T-helper 22 cell (primary cell): ENCODE measurements around the gene FAM20C.
"Not testable (repeated sequence)": the region's sequence is repeated elsewhere in the genome, so short reads cannot be mapped to it uniquely, and the experiment has no call there.

Experiments used
- DNase-seq: peaks from one replicate; pipeline ENCODE4 v3.0.0-alpha.2; 2020; ENCODE audit warnings: low read depth

The FAM20C gene

DNA sequence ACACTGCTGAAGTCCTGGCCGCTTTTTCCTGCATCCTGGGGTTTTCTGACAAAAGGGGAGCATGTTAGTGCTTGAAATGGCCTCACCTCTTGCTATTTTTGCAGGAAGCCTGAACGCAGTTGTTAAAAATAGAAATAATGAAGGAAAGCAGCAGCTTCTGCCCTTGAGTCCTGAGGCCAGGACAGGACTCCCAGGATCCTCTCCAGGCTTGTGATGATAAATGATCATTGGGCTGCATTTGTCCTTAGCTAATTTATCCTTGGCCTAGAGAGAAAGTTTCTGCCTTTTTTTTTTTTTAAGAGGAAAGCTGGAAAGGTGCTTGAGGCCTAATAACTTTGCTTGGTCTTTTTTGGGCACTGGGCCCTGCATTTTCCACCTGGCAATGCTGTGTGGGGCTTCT, 17.7 kb upstream of the FAM20C start:
- no peak for DNase-seq

DNA sequence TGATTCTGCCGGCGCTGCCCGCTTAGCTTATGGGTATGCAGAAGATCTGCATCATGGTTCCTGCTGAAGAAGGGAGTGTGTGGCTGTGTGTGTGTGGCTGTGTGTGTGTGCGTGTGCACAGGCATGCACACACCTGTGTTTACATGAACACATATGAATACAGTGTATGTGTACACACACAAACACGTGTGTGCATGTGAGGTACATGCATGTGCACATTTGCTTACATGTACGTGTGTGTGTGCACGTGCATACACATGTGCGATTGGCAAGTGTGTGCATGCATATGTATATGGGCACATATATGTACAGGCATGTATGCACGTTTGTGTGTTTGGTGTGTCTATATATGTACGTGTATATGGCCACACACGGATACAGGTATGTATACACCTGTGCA, 16.4 kb upstream of the FAM20C start:
- no peak for DNase-seq

DNA sequence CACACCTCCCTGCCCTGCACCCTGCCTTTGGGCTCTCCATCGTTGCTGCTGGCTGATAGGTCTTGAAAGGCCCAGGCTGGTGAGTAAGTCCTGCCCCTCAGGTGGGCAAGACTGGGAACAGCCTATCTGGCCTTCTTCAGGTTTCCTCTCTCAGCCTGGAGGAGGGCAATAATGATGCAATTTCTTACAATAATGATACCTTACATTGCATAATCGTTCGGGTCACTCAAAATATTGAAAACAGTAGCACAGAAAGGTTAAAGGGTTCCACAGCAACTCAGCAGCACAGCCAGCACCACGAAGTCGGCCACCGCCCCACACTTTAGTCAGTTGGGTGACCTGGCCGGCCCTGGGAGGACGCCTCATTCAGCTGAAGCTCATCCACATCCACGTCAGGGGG, 16.0 kb upstream of the FAM20C start:
- no peak for DNase-seq

DNA sequence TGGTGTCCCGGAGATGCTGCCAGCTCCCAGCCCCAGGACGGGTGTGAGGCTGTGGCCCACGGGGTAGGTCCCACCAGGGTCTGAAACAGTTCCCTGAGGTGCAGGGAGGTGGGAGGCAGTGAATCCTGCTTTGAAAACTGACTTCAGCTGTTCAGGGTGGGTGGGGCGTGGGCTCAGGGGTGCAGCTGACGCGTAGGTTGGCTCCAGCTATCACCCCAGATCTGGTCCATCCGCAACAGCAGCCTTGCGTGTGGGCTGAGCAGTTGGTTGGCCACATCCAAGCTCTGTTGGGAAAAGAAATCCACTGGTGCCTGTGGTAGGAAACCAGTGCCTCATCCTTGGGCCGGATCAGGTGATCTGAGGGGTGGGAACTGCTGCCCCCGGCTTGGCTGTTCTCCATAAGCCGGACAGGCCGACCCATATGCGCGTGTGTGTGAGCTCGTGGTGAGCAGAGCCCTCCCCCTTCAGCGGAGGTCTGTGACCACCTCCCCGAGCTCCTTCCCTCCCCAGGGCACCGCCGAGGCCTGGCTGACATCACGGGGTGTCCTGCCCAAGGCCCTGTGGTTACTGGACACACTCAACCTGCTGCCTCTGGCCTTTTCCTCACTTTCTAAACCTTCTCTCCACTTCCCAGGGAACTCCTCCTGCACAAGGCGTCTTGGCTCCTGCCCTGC, 15.4 kb upstream of the FAM20C start:
- DNase-seq: no peak

DNA sequence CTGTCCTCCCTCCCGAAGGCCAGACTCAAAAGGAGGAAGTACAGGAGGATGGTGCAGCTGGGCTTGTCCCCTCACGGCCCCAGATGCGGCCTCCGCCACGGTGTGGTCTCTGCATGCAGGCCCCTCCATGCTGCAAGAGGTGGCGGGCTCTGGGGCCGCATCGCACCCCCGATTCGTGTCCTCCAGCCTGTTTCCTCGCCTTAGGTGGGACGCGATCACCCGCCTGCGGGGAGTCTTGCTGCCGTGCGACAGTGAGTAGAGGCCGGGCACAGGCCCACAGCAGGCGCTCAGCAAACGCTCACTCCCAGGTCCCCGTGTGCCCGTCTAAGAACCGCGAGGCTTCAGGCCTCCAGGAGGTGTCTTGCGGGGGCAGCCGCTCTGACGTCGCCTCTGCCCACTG, 13.9 kb upstream of the FAM20C start:
- DNase-seq: no peak

DNA sequence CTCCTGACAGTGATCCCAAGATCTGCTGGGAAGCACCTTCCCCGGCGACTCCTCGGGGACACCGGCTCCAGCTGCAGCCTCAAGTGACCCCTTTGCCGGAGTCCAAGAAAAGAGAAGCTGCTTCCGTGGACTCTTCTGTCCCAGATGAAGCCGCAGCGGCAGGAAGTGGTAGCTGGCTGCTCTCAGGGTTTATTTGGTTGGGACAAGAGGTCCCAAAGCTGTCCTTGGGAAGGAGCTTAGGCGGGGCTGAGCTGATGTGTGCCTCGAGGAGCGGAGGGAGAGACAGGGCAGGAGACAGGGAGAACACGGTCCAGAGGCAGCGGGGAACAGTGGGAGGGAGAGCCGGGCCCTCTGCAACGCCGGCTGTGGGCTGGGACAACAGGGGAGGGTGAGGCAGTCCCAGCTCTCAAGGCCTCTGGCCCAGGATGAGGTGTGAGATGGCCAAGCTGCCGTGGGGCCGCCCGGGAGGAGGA, 13.1 kb upstream of the FAM20C start:
- DNase-seq: no peak

DNA sequence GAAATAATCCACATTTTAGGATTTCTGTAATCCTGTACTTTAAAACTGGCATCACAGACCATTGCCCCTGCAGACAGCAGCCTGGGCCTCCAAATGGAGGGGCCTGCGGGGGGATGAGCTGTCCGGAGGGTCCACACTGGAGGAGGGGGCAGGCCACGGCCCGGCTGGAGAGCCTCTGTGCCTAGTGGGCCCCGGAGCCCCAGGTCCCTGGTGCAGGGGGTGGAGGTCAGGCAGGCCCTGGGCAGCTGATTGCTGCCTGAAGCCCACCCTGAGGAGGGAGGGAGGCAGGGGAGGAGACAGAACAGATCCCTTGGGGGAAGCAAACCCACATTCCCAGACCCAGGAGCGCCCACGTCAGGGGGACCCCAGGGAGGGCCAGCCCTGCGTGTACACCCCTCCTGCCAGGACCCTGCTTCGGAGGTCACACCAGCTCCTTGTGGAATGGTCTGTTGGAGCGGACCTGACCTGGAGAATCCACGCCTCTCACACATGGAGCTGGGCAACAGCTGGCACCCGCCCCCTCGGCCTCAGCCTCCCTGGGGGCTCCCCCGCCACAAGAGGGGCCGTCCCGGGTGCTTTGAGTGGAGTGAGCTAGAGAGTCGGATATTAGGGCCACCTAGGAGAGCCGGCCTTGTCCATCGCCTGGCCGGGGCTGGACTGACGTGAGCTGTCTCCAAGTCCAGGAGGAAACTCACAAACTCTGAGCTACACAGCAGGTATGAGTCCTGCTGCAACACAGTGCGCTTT, 12.2 kb upstream of the FAM20C start:
- no peak for DNase-seq

DNA sequence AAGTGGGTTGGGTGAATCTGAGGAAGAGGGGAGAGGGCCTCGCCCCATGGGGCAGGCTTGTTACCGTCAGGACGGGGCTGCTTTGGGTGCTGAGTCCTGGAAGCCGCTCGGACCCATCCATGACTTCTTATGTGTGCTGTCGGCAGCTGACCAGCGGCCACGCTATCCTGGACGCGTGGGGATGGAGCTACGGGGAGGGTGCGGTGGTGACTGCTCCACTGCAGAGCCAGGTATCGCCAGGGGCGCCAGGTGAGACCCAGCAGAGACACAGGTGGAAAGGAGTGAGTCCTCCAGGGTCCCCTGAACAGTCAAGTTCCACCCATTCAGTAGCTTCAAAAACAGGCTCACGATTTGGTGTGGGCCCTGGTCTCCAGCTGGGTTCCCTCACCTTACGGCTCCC, 10.6 kb upstream of the FAM20C start:
- no peak for DNase-seq

DNA sequence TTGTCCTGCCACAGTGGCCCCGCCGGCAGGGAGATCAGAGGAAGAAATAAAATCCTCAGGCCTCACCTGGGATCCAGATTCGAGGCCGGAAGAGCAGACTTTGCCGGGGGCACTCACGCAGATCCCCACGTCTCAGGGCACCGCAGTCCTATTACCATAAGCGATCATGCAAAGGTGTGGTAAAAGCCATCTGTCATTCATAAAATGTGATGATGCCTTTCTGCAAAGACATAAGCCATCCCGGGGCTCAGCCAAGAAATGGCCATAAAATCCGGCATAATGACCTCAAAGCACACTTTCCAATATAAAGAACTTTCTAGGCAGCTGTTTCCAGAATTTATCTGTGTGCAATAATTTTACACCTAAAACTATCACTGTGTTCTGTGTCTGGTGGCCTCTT, 9.9 kb upstream of the FAM20C start:
- not testable (repeated sequence) for DNase-seq

DNA sequence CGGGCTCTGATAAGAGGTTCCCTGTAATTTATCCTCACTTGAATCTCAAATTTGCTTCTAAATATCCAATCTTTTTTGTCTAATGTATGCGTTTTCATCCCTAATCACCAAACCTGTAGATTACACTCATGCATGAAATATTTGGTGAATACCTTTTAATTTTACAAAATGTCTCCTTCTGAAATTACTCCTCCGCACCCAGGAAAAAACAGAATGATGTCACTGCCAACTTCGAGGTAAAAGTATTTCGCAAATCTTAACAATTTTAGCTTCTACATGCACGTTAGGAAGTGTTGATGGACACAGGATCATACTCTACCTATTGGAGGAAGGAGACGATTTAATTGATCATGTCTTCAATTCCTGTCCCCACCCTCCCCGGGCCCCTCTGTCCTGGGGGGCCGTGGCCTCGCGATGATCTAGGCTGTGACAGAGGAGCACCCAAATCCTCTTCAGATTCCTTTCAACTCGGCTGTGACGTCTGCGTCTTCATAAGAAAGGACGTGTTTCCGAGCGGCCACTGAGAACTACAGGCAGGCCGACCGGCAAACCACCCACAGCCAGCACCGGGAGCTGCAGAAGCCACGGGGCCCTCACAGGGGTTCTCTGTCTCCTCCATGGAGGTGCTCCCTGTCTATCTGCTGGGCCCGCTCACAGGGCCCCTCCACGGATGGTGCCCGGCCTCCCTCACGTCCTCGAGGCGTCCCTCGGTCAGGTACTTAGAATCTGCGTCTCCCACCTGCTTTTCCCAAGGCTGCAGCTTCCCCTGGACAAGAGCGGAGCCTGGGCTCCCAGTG, 8.7 kb upstream of the FAM20C start:
- no peak for DNase-seq

DNA sequence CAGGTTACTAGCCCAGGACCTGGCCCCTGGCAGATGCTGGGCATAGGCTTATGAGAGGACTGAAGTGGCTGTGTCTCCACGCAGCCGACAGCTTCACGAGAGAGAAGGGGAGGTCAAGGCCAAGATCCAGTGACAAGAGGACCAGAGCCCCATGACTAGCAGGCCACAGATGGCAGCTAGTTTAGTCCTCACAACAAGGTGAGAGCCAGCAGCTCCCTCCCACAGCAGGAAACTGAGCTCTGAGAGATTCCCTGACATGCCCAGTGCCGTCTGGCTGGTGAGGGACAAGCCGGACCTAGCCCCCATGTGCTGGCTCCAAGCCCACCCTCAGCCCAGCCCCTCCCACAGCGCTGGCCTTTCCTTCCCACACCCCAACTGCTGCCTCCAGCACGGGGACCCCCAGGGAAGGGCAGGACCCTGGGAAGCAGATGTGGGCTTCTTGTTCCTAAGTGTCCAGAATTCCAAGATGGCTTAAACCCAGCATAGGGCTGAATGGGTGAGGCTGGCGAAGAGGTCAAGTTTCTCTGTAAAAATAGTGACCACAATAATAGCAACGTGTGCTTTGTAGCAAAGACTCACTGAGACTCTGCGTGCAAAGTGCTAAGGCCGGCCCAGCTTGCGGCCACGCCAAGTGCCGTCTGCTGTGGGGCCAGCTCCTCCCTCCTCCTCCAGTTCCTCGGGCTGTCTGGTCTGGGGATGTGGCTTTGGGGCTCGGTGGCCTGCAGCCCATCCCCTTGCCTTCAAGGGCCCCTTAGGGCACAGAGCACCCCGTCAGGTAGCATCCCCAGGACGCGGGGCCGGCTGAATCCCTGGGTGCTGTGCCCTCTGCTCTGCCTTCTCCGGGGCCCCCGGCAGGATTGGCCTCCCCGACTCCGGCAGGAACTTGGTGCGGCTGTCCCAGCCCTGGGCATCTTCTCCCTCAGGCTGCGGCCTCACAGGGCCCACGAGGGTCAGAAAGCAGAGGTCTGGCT, 7.8 kb upstream of the FAM20C start:
- no peak for DNase-seq

DNA sequence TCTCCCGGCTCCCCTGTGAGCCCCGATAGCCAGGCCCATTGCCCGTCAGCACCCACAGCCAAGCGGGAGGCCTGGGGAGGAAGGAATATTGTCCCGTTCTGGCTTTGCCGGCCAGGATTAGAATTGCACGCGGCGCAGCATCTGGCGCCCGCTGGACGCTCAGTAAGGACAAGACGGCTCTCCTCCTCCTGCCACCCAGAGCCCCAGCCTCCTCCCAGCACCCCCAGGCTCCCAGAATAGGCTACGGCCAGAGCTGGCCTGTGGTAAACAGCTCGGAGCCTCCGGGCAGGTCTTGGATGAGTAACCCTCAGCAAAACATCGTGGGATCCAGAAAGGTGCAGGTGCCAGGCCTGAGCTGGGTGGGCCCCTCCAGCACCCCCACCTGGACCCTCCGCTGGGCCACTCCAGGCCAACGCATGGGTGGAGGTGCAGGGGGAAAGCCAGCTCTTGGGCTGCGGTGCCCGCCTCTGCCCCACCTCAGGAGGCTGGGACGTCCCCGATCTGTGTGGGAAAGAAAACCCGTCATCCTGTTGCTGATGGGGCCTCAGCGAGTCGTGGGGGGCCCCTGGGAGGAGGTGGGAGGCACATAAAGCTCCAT, 5.8 kb upstream of the FAM20C start:
- DNase-seq: no peak

DNA sequence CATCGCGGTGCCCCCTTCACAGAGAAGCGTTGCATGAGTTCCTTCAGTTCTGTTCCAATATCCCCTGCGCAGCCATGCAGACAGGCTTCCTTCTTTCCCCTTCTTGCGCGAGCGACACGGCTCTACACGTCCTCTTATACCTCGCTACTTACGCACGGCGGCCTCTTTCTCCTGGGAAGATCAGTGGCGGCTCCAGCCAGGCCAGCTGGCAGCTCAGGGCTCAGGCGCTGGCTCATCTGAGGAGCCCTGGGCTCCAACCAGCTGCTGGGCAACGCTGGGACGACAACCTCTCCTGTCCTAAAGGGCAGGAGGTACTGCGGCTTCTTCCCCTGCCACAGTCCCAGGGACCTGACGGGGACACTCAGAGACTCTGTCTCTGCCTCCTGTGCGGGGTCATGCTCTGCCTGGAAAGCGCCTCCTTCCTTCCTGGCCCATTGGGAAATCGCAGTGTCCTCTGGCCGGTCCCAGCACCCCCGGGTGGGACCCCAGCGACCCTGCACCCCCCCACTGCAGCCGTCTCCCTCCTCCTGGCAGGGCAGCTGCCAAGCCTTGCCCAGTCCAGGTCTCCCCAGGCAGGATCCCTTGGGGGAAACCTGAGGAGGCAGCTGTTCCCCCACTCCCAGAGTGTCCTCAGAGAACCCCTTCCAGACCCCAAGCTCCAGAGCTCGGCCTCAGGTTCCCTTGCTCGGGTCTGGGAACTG, 5.0 kb upstream of the FAM20C start:
- no peak for DNase-seq

DNA sequence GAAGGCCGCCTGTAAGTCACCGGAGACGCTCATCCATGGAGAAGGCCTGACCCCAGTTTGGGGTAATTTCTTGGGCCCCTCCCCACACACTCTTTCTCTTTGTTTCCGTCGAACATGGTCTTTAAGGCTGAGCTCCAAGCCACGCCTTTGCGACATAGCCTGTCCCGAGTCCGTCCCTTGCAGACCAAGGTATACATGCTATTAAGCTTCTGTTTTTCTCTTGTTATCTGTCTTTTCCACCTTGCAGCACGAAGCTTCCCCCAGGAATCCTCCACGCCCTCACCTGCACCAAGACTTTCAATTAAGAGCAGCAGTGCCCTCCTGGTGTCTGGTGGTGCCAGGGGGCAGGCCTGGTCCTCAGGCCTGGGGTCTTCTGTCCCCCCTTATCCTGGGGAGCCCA, 4.2 kb upstream of the FAM20C start:
- DNase-seq: no peak

DNA sequence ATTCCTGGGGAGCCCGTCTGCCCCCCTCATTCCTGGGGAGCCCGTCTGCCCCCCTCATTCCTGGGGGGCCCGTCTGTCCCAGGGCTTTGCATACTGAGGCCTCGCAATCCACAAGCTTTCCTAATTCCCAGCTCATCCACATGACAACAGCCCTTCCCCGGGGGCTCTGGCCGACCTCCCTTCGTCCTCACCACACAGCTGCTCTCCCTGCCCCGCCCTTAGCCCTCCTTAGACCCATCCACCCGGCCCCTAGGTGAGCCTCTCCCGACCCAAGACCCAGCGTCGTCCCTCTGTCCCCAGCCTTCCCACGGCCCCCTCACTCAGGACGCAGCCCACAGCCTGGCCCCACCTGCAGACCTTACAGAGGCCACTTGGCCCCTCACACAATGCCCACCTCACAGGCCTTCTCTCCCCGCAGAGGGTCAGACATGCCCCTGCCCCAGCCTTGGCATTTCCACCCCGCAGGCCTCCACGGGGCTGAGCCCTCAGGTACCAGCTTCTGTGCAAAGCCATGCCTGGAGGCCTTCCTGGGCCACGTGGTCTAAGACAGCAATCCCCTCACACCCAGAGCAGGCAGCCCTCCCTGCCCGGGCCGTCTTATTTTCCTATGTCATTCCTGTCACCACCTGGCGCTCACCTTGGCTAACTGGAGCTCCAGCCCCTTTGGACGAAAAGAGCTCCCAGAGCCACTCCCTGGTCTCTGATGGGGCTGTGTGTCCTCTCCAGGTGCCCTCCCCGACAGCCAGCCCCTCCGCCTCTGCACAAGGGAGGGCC, 3.5 kb upstream of the FAM20C start:
- DNase-seq: no peak

DNA sequence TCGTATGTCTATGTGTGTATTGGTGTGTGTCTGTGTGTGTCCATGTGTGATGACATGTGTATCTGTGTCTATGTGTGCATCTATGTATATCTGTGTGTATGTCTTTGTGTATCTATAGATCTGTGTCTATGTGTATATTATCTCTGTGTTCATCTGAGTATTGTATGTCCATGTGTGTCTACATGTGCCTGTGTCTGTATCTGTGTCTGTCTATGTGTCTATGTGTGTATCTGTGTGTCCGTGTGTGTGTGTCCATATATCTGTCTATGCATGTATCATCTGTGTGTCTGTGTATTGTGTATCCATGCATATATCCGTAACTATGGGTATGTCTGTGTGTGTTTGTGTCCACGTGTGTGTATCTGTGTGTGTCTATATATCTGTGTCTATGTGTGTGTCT, 2.7 kb upstream of the FAM20C start:
- no peak for DNase-seq

DNA sequence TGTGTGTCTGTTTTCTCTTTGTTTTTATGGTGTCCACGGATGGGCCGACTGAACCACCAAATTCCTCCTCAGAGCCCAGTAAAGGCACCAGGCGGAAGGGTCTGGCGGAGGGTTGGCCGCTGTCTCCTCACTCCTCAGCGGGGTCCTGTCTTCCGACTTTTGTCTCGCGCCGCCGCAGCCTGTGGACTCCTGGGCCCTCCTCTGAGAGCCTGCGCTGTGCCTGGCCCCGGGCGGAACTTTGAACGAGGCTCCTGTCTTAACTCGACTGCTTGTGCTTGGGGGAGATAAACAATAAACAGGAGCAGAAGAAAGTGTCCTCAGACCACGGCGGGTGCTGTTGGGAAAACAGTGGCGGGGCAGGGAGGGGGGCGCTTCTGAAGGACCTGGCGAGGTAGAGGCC, 2.2 kb upstream of the FAM20C start:
- DNase-seq: no peak

DNA sequence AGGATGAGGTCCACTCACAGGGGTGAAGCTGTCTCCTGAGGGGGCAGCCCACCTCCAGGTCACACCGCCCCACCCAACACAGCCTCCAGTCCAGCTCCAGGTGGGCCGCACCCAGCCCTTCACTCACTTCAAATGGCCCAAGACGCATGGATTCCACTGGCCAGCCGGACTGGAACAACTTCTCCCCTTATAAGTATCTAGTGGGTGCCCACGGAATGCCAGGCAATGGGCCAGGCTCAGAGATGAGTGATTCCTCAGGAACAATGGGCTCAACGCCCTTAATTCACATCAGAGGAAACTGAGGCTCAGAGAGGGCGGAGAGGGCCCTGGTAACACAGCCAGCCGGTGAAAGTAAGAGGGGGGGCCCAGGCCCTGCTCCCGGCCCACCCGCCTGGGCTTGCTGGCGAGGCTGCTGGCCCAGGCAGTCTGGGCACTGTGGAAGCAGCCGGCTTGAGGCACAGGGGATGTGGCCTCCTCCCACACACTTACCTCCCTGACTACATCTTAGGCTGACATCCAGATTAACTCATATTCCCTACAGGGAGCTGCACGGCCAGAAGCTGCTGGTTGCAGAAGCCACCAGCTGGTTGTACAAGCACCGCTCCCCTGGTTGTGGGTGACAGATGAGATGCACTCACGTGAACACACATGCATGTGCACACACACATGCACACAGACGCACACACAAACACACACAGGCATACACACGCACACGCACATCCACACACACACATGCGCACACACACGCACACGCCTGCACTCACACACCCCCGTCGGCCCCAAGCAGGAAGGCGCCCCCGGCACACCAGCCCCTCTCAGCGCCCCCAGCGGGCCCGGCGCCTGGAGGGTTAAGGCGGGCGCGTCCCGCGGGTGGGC, 1.0 kb upstream of the FAM20C start:
- no peak for DNase-seq
